ENCODE measurements around the gene UFC1. TPM values are rescaled to one million over a fixed set of nuclear protein-coding genes. Genes with fewer than 3 reads are reported as not detected.

UFC1 gene
- total and polyA plus RNA-seq, 2 of the 13 experiments (the other 11 are each of a cell fraction or from before 2014, with no cell fraction given), result 72.8 to 85.2 TPM

DNA sequence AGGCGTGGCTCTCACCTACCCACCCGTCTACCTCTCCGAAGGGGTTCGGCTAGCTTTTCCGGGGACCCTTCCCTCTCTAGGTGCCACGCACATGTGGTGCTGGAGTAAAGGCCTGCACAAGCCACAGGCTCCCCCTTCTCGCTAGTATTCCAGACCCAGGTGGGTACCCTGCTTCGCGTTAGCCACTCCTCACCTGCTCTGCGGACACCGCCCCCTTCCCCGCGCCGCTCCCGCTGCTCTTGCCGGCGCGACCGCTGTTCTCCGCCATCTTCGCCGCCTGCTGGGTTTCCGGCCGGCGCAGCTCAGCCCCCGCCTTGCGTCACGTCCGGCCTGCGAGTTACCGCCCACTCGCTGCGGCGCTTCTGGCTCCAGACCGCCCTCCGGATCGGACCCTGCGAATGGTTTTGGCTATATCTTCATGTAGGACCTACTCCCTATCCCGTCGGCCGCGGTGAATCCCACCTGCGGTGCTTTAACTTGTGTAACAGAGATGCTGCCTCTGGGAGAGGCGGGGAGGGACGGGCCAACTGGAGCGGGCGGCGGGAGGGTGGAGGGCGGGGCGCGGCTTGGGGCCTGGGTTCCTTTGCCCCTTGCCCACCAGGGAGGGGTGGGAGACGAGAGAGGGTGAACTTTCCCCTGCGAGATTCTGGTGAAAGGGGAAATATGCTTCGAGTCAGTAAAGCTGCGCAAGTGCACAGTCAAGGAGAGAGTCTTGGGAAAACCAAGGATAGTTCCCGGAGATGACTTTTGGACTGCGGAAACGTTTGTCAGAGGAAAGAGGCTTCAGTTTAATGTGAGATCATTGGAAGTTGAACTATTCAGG lies 35.8 kb upstream of the UFC1 start, which contains the start of the genes NIT1 and PFDN2 (continued):
- TF ChIP-seq KLF11 (CRISPR knock-in tag; IDR thresholded peaks at IDR 0.05) (no peak), ZNF878 (CRISPR knock-in tag; IDR thresholded peaks at IDR 0.05) (no peak), BRF2 (CRISPR knock-in tag; IDR thresholded peaks at IDR 0.05) (no peak), THAP7 (CRISPR knock-in tag; IDR thresholded peaks at IDR 0.05) (peak; percentile 63; the same call in 1 of the 2 replicates), SALL1 (CRISPR knock-in tag; IDR thresholded peaks at IDR 0.05) (peak; percentile 84), KAT8 (CRISPR knock-in tag; IDR thresholded peaks at IDR 0.05) (peak; percentile 79), SP1 (IDR thresholded peaks at IDR 0.05) (no peak), SP1 (CRISPR knock-in tag; IDR thresholded peaks at IDR 0.05) (peak; percentile 70), SNAI1 (CRISPR knock-in tag; IDR thresholded peaks at IDR 0.05; ENCODE audit: borderline replicate concordance) (peak; percentile 70; the same call in 1 of the 2 replicates), CHD4 (IDR thresholded peaks at IDR 0.05; ENCODE audit: borderline replicate concordance, low read length) (no peak), NRL (CRISPR knock-in tag; IDR thresholded peaks at IDR 0.05; ENCODE audit: borderline replicate concordance) (peak; percentile 94), ZNF572 (CRISPR knock-in tag; IDR thresholded peaks at IDR 0.05) (no peak), ZMYM2 (CRISPR knock-in tag; IDR thresholded peaks at IDR 0.05) (no peak), TRIM22 (IDR thresholded peaks at IDR 0.05) (no peak), RBM22 (optimal IDR thresholded peaks at IDR 0.05; ENCODE audit: low read length) (no peak), ZNF143 (CRISPR knock-in tag; IDR thresholded peaks at IDR 0.05) (peak; percentile 56; the same call in 1 of the 2 replicates), ZNF773 (CRISPR knock-in tag; IDR thresholded peaks at IDR 0.05; ENCODE audit: borderline replicate concordance) (0 out of 2 replicates have a peak, but pooled peaks have one; percentile 34), THAP11 (CRISPR knock-in tag; IDR thresholded peaks at IDR 0.05) (peak; percentile 88), DPF2 (CRISPR knock-in tag; IDR thresholded peaks at IDR 0.05; ENCODE audit: borderline replicate concordance, low read depth) (no peak), AHDC1 (CRISPR knock-in tag; IDR thresholded peaks at IDR 0.05; ENCODE audit: borderline replicate concordance) (no peak)
- TF ChIP-seq, protein P1, sequence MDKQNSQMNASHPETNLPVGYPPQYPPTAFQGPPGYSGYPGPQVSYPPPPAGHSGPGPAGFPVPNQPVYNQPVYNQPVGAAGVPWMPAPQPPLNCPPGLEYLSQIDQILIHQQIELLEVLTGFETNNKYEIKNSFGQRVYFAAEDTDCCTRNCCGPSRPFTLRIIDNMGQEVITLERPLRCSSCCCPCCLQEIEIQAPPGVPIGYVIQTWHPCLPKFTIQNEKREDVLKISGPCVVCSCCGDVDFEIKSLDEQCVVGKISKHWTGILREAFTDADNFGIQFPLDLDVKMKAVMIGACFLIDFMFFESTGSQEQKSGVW (CRISPR knock-in tag; IDR thresholded peaks at IDR 0.05; ENCODE audit: borderline replicate concordance), result no peak

Data from HepG2 (cell line).